GM23338 (cell line): ENCODE results near the gene TMEM41B.

ENCODE experiments used
- CREB1 ChIP-seq: fragments of 250-450 bp; sonication (Bioruptor Pico); IDR thresholded peaks from 2 replicates; pipeline ENCODE4 v1.5.0; 2020; ENCODE audit warnings: low read depth, mild to moderate bottlenecking, moderate library complexity
- ETS1 ChIP-seq: IDR thresholded peaks from 2 replicates; pipeline ENCODE4 v1.6.1; 2016; ENCODE audit warnings: antibody characterized with exemption
- EZH2 ChIP-seq: fragments of 200-600 bp; sonication (generic); IDR thresholded peaks from one replicate; pipeline ENCODE4 v1.8.0; 2017; ENCODE audit warnings: antibody characterized with exemption, mild to moderate bottlenecking, low read depth; ENCODE audit not compliant: unreplicated experiment
- EZH2phosphoT487 ChIP-seq: fragments of 200-600 bp; sonication (generic); IDR thresholded peaks from one replicate; pipeline ENCODE4 v1.8.1; 2018; ENCODE audit warnings: antibody characterized with exemption; ENCODE audit not compliant: unreplicated experiment
- POLR2AphosphoS5 ChIP-seq: IDR thresholded peaks from 2 replicates; pipeline ENCODE4 v1.6.1; 2016; ENCODE audit warnings: antibody characterized with exemption, low read depth
- TF ChIP-seq, protein P1 (sequence below), 2 experiments: fragments of 200-600 bp in 1 of 2; sonication (generic) in 1 of 2; conservative IDR thresholded peaks; 2 replicates each; pipeline versions ENCODE4 v1.5.1 to v1.6.1; 2016 to 2017; ENCODE audit warnings: antibody characterized with exemption in 2 of 2, low read depth in 2 of 2, mild to moderate bottlenecking in 2 of 2, moderate library complexity in 1 of 2
- TF ChIP-seq, protein P2 (sequence below): IDR thresholded peaks from one replicate; pipeline ENCODE4 v1.6.1; 2018; ENCODE audit warnings: antibody characterized with exemption; ENCODE audit not compliant: unreplicated experiment

- TF ChIP-seq, protein P1, sequence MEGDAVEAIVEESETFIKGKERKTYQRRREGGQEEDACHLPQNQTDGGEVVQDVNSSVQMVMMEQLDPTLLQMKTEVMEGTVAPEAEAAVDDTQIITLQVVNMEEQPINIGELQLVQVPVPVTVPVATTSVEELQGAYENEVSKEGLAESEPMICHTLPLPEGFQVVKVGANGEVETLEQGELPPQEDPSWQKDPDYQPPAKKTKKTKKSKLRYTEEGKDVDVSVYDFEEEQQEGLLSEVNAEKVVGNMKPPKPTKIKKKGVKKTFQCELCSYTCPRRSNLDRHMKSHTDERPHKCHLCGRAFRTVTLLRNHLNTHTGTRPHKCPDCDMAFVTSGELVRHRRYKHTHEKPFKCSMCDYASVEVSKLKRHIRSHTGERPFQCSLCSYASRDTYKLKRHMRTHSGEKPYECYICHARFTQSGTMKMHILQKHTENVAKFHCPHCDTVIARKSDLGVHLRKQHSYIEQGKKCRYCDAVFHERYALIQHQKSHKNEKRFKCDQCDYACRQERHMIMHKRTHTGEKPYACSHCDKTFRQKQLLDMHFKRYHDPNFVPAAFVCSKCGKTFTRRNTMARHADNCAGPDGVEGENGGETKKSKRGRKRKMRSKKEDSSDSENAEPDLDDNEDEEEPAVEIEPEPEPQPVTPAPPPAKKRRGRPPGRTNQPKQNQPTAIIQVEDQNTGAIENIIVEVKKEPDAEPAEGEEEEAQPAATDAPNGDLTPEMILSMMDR (conservative IDR thresholded peaks at IDR 0.05; ENCODE audit: low read depth in 2 of 2), result no peak
- no peak for TF ChIP-seq POLR2AphosphoS5
- TF ChIP-seq EZH2phosphoT487, result no peak
- no peak for TF ChIP-seq EZH2
- TF ChIP-seq, protein P2, sequence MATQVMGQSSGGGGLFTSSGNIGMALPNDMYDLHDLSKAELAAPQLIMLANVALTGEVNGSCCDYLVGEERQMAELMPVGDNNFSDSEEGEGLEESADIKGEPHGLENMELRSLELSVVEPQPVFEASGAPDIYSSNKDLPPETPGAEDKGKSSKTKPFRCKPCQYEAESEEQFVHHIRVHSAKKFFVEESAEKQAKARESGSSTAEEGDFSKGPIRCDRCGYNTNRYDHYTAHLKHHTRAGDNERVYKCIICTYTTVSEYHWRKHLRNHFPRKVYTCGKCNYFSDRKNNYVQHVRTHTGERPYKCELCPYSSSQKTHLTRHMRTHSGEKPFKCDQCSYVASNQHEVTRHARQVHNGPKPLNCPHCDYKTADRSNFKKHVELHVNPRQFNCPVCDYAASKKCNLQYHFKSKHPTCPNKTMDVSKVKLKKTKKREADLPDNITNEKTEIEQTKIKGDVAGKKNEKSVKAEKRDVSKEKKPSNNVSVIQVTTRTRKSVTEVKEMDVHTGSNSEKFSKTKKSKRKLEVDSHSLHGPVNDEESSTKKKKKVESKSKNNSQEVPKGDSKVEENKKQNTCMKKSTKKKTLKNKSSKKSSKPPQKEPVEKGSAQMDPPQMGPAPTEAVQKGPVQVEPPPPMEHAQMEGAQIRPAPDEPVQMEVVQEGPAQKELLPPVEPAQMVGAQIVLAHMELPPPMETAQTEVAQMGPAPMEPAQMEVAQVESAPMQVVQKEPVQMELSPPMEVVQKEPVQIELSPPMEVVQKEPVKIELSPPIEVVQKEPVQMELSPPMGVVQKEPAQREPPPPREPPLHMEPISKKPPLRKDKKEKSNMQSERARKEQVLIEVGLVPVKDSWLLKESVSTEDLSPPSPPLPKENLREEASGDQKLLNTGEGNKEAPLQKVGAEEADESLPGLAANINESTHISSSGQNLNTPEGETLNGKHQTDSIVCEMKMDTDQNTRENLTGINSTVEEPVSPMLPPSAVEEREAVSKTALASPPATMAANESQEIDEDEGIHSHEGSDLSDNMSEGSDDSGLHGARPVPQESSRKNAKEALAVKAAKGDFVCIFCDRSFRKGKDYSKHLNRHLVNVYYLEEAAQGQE, result no peak
- no peak for TF ChIP-seq CREB1
- TF ChIP-seq ETS1, result no peak
Measured at GRCh38 chr11:9302448-9302847, 11.9 kb downstream of the TMEM41B start.
